Measurements from ENCODE around the gene GNA15. TPM values are rescaled to one million over a fixed set of nuclear protein-coding genes. Genes with fewer than 3 reads are reported as not detected.
A peak's percentile ranks its signal among the peaks of the same experiment; 100 is the strongest.

GNA15 gene
- polyA plus RNA-seq, 3 donors = 38.7 to 45.0 (median 41.3) TPM

DNA sequence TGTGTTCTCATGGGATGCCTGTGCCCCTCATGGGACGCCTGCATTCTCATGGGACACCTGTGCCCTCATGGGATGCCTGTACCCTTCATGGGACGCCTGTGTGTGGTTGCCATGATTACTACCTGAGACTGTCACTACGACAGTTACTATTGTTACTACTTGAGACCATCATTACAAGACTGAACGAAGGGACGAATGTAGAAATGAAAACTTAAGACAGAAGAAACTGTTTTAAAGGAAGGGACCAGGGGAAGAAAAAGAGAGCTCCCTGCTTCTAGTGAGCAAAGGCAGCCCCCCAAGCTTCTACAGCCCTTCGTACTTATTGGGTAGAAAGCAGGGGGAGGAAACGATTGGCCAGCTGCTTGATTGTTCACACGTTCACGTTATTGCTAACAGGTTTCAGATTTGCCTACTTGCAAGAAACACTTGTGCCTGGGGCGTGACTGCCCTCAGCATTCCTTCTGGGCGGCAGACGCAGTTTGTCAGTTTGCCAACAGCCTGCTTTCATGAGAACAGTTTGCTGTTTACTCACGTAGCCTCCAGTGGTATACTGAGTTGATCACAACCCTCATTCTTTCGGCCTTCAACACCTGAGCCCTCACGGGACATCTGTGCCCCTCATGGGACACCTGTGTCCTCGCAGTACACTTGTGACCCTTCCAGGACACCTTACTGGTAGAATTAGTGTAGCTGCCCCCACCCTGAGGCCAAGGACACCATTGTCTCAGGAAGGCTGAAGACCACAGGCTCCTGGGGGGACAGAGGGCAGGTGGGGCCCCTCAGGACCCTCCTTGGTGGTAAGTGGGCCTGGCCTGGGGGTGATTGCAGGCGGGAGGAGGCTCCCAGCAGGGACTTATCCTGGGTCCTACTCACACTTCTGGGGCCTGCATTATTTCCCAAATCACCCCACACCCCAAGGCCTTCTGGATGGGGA, 40.2 kb downstream of the GNA15 start:
- Mint-ChIP-seq H3K4me1 (peaks cover 40% of the 10 kb centered on the region), H3K4me3 (peak overlapping the region; percentile 48), H3K9me3 (peaks cover 0 to 3% (median 0%) of the 10 kb centered on the region in 7 donors), H3K36me3 (peaks cover 4 to 11% of the 10 kb centered on the region in 2 donors), H3K27me3 (ENCODE audit: low read depth in 3 of 3) (peaks cover 0 to 13% (median 0%) of the 10 kb centered on the region in 3 donors), H3K27ac (peak overlapping the region in 5 of 7 donors; percentile 31 to 89 (median 64))
- peaks cover 17% of the 10 kb centered on the region for H4K20me1 ChIP-seq (ENCODE audit: insufficient read depth, low read length)
- no peak overlapping the region for H2AFZ ChIP-seq (ENCODE audit: insufficient read depth, low read depth, low read length, poor library complexity, severe bottlenecking)
- intact Hi-C loops (cut with micrococcal nuclease) = loop anchor here in 1 of 2 donors (5.0 kb wide), 1 partner anchor 34 kb away; no protein-coding TSS in a partner anchor
- no peak overlapping the region for H3K4me3 ChIP-seq (replicated peaks in 1 of 3; ENCODE audit: low read depth in 2 of 3, low read length in 3 of 3)
- TF ChIP-seq, protein P1, sequence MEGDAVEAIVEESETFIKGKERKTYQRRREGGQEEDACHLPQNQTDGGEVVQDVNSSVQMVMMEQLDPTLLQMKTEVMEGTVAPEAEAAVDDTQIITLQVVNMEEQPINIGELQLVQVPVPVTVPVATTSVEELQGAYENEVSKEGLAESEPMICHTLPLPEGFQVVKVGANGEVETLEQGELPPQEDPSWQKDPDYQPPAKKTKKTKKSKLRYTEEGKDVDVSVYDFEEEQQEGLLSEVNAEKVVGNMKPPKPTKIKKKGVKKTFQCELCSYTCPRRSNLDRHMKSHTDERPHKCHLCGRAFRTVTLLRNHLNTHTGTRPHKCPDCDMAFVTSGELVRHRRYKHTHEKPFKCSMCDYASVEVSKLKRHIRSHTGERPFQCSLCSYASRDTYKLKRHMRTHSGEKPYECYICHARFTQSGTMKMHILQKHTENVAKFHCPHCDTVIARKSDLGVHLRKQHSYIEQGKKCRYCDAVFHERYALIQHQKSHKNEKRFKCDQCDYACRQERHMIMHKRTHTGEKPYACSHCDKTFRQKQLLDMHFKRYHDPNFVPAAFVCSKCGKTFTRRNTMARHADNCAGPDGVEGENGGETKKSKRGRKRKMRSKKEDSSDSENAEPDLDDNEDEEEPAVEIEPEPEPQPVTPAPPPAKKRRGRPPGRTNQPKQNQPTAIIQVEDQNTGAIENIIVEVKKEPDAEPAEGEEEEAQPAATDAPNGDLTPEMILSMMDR (IDR thresholded peaks at IDR 0.05) = no peak
- no peaks in the 10 kb centered on the region for H3K36me3 ChIP-seq (replicated peaks in 1 of 2; ENCODE audit: control insufficient read depth in 1 of 2, insufficient read depth in 2 of 2, low read length in 2 of 2)
- peak overlapping the region; percentile 17 to 65 for H3K27ac ChIP-seq (ENCODE audit: low read depth in 1 of 2, low read length in 2 of 2)
- peak overlapping the region; percentile 57 for H3K4me2 ChIP-seq (replicated peaks; ENCODE audit: extremely low read depth, low read length, poor library complexity, severe bottlenecking)
- DNase-seq = no peak
- peaks cover 53% of the 10 kb centered on the region for H3K79me2 ChIP-seq (ENCODE audit: insufficient read depth, low read length)
- no peaks in the 10 kb centered on the region for H3K27me3 ChIP-seq (ENCODE audit: control insufficient read depth in 2 of 2, insufficient read depth in 2 of 2, low read length in 2 of 2)
- WGBS (ENCODE audit: insufficient coverage) = 68% methylated on average over 12 of the region's 17 CpGs
- no peaks in the 10 kb centered on the region for H3K9me3 ChIP-seq (replicated peaks in 1 of 2; ENCODE audit: control insufficient read depth in 1 of 2, insufficient read depth in 1 of 2, low read length in 2 of 2)
- peak overlapping the region; percentile 46 for H3K9ac ChIP-seq (ENCODE audit: insufficient read depth, low read length, poor library complexity, severe bottlenecking)
- peaks cover 46 to 65% of the 10 kb centered on the region in 2 donors for H3K4me1 ChIP-seq (ENCODE audit: control insufficient read depth in 1 of 2, insufficient read depth in 2 of 2, low read length in 2 of 2)

DNA sequence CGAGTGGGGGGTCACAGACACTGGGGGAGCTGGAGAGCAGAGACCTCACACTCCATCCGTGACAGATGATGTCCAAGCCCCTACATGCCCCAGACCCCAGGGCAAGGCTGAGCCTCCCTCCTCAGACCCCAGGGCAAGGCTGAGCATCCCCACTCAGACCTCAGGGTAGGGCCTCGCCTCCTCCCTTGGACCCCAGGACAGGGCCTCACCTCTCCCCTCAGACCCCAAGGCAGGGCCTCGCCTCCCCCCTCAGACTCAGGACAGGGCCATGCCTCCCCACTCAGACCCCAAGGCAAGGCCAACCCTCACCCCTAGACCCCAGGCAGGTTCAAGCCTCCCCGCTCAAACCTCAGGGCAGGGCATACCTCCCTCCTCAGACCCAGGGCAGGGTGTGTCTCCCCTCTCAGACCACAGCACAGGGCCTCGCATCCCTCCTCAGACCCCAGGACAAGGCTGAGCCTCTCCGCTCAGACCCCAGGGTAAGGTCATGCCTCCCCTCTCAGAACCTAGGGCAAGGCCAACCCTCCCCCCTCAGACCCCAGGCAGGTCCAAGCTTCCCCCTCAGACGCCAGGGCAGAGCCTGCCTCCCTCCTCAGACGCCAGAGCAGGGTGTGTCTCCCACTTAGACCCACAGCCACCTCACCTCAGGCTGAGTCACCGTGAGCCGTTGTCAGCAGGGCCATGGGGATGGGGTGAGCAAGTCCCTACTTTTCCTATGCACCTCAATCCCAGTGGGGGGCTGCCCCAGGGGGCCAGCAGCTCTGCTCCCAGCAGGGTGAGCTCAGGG, 41.1 kb downstream of the GNA15 start:
- peak overlapping the region; percentile 17 to 65 for H3K27ac ChIP-seq (ENCODE audit: low read depth in 1 of 2, low read length in 2 of 2)
- WGBS (ENCODE audit: insufficient coverage) = 92% methylated on average over 5 of the region's 11 CpGs
- Mint-ChIP-seq H3K27me3 (ENCODE audit: low read depth in 3 of 3) (peaks cover 0 to 10% (median 0%) of the 10 kb centered on the region in 3 donors), H3K4me3 (peak overlapping the region; percentile 48 to 68), H3K27ac (peak overlapping the region; percentile 31 to 89 (median 73)), H3K4me1 (peaks cover 39% of the 10 kb centered on the region), H3K9me3 (peaks cover 0 to 3% (median 0%) of the 10 kb centered on the region in 7 donors), H3K36me3 (peaks cover 4 to 8% of the 10 kb centered on the region in 2 donors)
- H3K4me3 ChIP-seq (replicated peaks in 1 of 3; ENCODE audit: low read depth in 2 of 3, low read length in 3 of 3) = peak overlapping the region in 2 of 3 experiments; percentile 7 to 51
- peaks cover 54% of the 10 kb centered on the region for H3K79me2 ChIP-seq (ENCODE audit: insufficient read depth, low read length)
- no peaks in the 10 kb centered on the region for H3K36me3 ChIP-seq (replicated peaks in 1 of 2; ENCODE audit: control insufficient read depth in 1 of 2, insufficient read depth in 2 of 2, low read length in 2 of 2)
- H2AFZ ChIP-seq (ENCODE audit: insufficient read depth, low read depth, low read length, poor library complexity, severe bottlenecking) = no peak overlapping the region
- peak overlapping the region; percentile 46 for H3K9ac ChIP-seq (ENCODE audit: insufficient read depth, low read length, poor library complexity, severe bottlenecking)
- peak overlapping the region; percentile 57 for H3K4me2 ChIP-seq (replicated peaks; ENCODE audit: extremely low read depth, low read length, poor library complexity, severe bottlenecking)
- peaks cover 22% of the 10 kb centered on the region for H4K20me1 ChIP-seq (ENCODE audit: insufficient read depth, low read length)
- H3K27me3 ChIP-seq (ENCODE audit: control insufficient read depth in 2 of 2, insufficient read depth in 2 of 2, low read length in 2 of 2) = no peaks in the 10 kb centered on the region
- DNase-seq = peak; percentile 51 to 78 (median 63)
- intact Hi-C loops (cut with micrococcal nuclease) = loop anchor here in 1 of 2 donors (5.0 kb wide), 1 partner anchor 35 kb away; no protein-coding TSS in a partner anchor
- no peaks in the 10 kb centered on the region for H3K9me3 ChIP-seq (replicated peaks in 1 of 2; ENCODE audit: control insufficient read depth in 1 of 2, insufficient read depth in 1 of 2, low read length in 2 of 2)
- peaks cover 49 to 65% of the 10 kb centered on the region in 2 donors for H3K4me1 ChIP-seq (ENCODE audit: control insufficient read depth in 1 of 2, insufficient read depth in 2 of 2, low read length in 2 of 2)
- TF ChIP-seq, protein P1 (IDR thresholded peaks at IDR 0.05) = no peak
